Neural cell (in vitro differentiated cells): ENCODE data around the gene ATMIN.

Source experiments
- EZH2 ChIP-seq: fragments of 200-600, 300-800 bp; shearing (Covaris generic), sonication (generic); IDR thresholded peaks from 2 replicates; pipeline ENCODE4 v1.6.1; 2014; ENCODE audit warnings: antibody characterized with exemption, low read length, borderline replicate concordance, mild to moderate bottlenecking; ENCODE audit not compliant: insufficient read depth, poor library complexity, severe bottlenecking
- TF ChIP-seq, protein P1 (sequence below): fragments of 450-650 bp; IDR thresholded peaks from 2 replicates; pipeline ENCODE4 v1.5.1; 2014; ENCODE audit warnings: antibody characterized with exemption, mild to moderate bottlenecking, moderate library complexity; ENCODE audit not compliant: poor library complexity, severe bottlenecking
- TF ChIP-seq, protein P2 (sequence below): IDR thresholded peaks from 2 replicates; pipeline ENCODE4 v1.6.1; 2012; ENCODE audit warnings: borderline replicate concordance

DNA sequence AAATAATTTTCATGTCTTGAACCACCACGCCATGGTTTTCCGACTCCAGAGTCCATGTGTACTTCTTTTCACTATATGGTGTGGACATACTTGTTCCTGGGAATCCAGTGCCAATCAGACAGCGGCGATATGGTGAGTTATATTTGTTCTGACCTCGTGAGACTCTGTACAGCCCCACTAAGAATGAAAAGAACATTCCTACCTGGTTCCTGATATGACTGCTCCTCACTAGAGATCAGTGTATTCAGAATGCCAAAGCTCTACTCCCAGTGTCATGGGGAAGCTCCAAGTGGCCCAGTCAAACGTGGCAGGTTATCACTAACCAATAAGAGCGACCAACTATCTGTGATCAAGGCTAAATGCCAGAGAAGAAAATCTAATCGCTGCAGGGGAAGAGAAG is 35.3 kb downstream of the ATMIN start:
- TF ChIP-seq, protein P1, sequence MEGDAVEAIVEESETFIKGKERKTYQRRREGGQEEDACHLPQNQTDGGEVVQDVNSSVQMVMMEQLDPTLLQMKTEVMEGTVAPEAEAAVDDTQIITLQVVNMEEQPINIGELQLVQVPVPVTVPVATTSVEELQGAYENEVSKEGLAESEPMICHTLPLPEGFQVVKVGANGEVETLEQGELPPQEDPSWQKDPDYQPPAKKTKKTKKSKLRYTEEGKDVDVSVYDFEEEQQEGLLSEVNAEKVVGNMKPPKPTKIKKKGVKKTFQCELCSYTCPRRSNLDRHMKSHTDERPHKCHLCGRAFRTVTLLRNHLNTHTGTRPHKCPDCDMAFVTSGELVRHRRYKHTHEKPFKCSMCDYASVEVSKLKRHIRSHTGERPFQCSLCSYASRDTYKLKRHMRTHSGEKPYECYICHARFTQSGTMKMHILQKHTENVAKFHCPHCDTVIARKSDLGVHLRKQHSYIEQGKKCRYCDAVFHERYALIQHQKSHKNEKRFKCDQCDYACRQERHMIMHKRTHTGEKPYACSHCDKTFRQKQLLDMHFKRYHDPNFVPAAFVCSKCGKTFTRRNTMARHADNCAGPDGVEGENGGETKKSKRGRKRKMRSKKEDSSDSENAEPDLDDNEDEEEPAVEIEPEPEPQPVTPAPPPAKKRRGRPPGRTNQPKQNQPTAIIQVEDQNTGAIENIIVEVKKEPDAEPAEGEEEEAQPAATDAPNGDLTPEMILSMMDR: no peak
- TF ChIP-seq, protein P2, sequence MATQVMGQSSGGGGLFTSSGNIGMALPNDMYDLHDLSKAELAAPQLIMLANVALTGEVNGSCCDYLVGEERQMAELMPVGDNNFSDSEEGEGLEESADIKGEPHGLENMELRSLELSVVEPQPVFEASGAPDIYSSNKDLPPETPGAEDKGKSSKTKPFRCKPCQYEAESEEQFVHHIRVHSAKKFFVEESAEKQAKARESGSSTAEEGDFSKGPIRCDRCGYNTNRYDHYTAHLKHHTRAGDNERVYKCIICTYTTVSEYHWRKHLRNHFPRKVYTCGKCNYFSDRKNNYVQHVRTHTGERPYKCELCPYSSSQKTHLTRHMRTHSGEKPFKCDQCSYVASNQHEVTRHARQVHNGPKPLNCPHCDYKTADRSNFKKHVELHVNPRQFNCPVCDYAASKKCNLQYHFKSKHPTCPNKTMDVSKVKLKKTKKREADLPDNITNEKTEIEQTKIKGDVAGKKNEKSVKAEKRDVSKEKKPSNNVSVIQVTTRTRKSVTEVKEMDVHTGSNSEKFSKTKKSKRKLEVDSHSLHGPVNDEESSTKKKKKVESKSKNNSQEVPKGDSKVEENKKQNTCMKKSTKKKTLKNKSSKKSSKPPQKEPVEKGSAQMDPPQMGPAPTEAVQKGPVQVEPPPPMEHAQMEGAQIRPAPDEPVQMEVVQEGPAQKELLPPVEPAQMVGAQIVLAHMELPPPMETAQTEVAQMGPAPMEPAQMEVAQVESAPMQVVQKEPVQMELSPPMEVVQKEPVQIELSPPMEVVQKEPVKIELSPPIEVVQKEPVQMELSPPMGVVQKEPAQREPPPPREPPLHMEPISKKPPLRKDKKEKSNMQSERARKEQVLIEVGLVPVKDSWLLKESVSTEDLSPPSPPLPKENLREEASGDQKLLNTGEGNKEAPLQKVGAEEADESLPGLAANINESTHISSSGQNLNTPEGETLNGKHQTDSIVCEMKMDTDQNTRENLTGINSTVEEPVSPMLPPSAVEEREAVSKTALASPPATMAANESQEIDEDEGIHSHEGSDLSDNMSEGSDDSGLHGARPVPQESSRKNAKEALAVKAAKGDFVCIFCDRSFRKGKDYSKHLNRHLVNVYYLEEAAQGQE: no peak
- no peak for TF ChIP-seq EZH2
